NOMO-1 treated with DMSO at 0.1 percent for 48 hours (cell line): Measurements from ENCODE around the gene SDS.

ENCODE experiments used
- DNase-seq: peaks from one replicate; lab custom pipeline; 2025; ENCODE audit not compliant: unreplicated experiment; lab: John Stamatoyannopoulos, UW

The SDS gene

GRCh38 chr12:113403435-113404415, at the start of gene SDS:
SDS (minus strand) TSS chr12:113403887; CDS start chr12:113399708, 4,179 bp downstream.
- peak; percentile 26 for DNase-seq

- DNase-seq: no peak
Measured at GRCh38 chr12:113453330-113453729, 49.6 kb upstream of the SDS start.

- no peak for DNase-seq
Measured at GRCh38 chr12:113452458-113452857, 48.8 kb upstream of the SDS start.

GRCh38 chr12:113449839-113450238, 46.2 kb upstream of the SDS start:
- no peak for DNase-seq

GRCh38 chr12:113449299-113449698, 45.6 kb upstream of the SDS start:
- no peak for DNase-seq

- no peak for DNase-seq
Measured at GRCh38 chr12:113448873-113449272, 45.2 kb upstream of the SDS start.

GRCh38 chr12:113445544-113446171, 42.0 kb upstream of the SDS start:
- peak; percentile 95 for DNase-seq

GRCh38 chr12:113443030-113443539, 39.4 kb upstream of the SDS start:
- no peak for DNase-seq

- DNase-seq: no peak
Measured at GRCh38 chr12:113440947-113441782, 37.5 kb upstream of the SDS start.

GRCh38 chr12:113440336-113440735, 36.6 kb upstream of the SDS start:
- no peak for DNase-seq

- peak; percentile 8 for DNase-seq
Measured at GRCh38 chr12:113439606-113440030, 35.9 kb upstream of the SDS start.

GRCh38 chr12:113439301-113439597, 35.6 kb upstream of the SDS start:
- DNase-seq: no peak

- DNase-seq: no peak
Measured at GRCh38 chr12:113438523-113439300, 35.0 kb upstream of the SDS start.

- DNase-seq: no peak
Measured at GRCh38 chr12:113437729-113438100, 34.0 kb upstream of the SDS start.

- DNase-seq: no peak
Measured at GRCh38 chr12:113436993-113437728, 33.5 kb upstream of the SDS start.

- DNase-seq: no peak
Measured at GRCh38 chr12:113436586-113436985, 32.9 kb upstream of the SDS start.

GRCh38 chr12:113435367-113435766, 31.7 kb upstream of the SDS start:
- DNase-seq: no peak

- DNase-seq: no peak
Measured at GRCh38 chr12:113432986-113433385, 29.3 kb upstream of the SDS start.

GRCh38 chr12:113428482-113428881, 24.8 kb upstream of the SDS start:
- DNase-seq: no peak

- DNase-seq: no peak
Measured at GRCh38 chr12:113427882-113428281, 24.2 kb upstream of the SDS start.
